ACC112 (cell line): ENCODE data around the gene DLEC1.

ENCODE experiments used
- H2AFZ ChIP-seq: fragments of 200-600 bp; sonication (generic); one replicate; pipeline ENCODE4 v1.6.0; 2017; ENCODE audit warnings: antibody characterized with exemption, low read length; ENCODE audit not compliant: unreplicated experiment
- H3K27ac ChIP-seq: fragments of 200-600 bp; sonication (generic); 2 replicates; pipeline ENCODE4 v1.5.1; 2014; ENCODE audit warnings: low read depth, mild to moderate bottlenecking, antibody characterized with exemption, low read length, moderate library complexity
- H3K27me3 ChIP-seq: fragments of 200-600 bp; sonication (generic); 2 replicates; pipeline ENCODE4 v1.6.1; 2014; ENCODE audit warnings: mild to moderate bottlenecking, antibody characterized with exemption, low read length, moderate library complexity, mixed read lengths; ENCODE audit not compliant: insufficient read depth
- H3K36me3 ChIP-seq: fragments of 200-600 bp; sonication (generic); 2 replicates; pipeline ENCODE4 v1.6.1; 2016; ENCODE audit warnings: mild to moderate bottlenecking, antibody characterized with exemption, low read length, moderate library complexity, mixed read lengths; ENCODE audit not compliant: insufficient read depth
- H3K4me1 ChIP-seq: fragments of 200-600 bp; sonication (generic); one replicate; pipeline ENCODE4 v1.6.1; 2016; ENCODE audit warnings: low read length, mixed read lengths; ENCODE audit not compliant: insufficient read depth, unreplicated experiment, control insufficient read depth
- H3K4me3 ChIP-seq: fragments of 200-600 bp; sonication (generic); 2 replicates; pipeline ENCODE4 v1.5.1; 2014; ENCODE audit warnings: mild to moderate bottlenecking, low read depth, low read length
- H3K79me2 ChIP-seq: fragments of 200-600 bp; sonication (generic); one replicate; pipeline ENCODE4 v1.6.0; 2016; ENCODE audit warnings: low read length; ENCODE audit not compliant: control insufficient read depth, unreplicated experiment, insufficient read depth

DLEC1 gene

DNA sequence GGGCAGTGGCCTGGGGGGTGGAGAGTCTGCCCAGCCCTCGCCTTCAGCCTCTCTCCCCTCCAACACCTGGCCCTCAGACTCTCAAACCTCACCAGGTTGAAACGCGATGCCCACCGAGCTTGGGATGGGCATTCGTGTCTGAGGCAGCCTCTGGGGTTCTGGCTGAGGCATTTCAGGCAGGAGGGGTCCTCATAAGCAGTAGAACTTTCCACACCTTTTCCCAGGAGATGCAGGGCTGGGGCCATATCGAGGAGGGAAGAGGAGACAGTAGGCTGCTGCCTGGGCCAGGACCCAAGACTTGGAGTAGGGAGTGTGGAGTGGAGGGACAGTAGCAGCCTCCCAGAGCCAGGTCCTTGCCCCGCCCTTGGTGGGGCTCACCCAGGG is 73.4 kb downstream of the DLEC1 start:
- Histone ChIP-seq H3K27ac (no peak overlapping the region), H3K79me2 (no peaks in the 10 kb centered on the region), H3K4me1 (no peaks in the 10 kb centered on the region), H3K4me3 (no peak overlapping the region), H3K27me3 (0 out of 2 replicates have a peak, but pooled peaks cover 2% of the 10 kb centered on the region), H3K36me3 (no peaks in the 10 kb centered on the region), H2AFZ (no peak overlapping the region)

DNA sequence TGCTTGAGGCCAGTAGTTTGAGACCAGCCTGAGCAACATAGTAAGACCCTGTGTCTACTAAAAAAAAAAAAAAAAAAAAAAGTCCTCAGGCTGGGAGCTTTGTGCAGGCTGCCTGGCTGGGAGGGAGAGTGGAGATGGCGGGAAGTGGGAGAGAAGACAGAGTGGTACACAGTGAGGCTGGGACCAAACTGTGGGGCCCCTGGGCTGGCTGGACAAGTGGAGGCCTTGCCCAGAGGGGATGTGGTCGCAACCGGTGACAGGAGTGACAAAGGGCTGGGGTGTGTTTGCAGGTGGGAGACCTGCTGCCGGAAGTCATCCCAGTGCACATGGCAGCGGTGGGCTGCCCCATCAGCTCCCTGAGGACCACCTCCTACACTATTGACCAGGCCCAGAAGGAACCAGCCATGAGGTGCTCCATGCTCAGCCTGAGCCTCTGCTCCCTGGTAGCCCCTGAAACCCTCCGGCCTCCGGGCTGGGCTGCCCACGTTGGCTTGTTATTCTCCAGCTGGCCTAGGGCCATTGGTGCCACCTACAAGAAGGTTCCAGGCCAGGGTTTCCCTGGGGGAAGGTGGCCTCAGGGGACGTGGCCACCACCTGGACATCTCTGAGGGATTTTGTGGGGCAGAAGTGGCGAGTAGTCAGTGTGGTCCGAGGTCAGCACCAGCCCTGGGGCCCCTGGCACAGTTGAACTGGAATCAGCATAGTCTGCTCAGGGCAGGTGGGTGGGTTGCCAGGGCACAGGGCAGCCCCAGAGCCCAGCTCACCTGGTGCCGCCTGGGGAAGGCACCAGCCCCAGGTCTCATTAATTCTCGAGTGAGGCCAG is 75.3 kb downstream of the DLEC1 start:
- no peaks in the 10 kb centered on the region for H3K36me3 ChIP-seq
- H3K27ac ChIP-seq, result no peak overlapping the region
- H3K27me3 ChIP-seq, result 0 out of 2 replicates have a peak, but pooled peaks cover 2% of the 10 kb centered on the region
- H2AFZ ChIP-seq, result no peak overlapping the region
- H3K4me3 ChIP-seq, result no peak overlapping the region
- no peaks in the 10 kb centered on the region for H3K4me1 ChIP-seq
- no peaks in the 10 kb centered on the region for H3K79me2 ChIP-seq

DNA sequence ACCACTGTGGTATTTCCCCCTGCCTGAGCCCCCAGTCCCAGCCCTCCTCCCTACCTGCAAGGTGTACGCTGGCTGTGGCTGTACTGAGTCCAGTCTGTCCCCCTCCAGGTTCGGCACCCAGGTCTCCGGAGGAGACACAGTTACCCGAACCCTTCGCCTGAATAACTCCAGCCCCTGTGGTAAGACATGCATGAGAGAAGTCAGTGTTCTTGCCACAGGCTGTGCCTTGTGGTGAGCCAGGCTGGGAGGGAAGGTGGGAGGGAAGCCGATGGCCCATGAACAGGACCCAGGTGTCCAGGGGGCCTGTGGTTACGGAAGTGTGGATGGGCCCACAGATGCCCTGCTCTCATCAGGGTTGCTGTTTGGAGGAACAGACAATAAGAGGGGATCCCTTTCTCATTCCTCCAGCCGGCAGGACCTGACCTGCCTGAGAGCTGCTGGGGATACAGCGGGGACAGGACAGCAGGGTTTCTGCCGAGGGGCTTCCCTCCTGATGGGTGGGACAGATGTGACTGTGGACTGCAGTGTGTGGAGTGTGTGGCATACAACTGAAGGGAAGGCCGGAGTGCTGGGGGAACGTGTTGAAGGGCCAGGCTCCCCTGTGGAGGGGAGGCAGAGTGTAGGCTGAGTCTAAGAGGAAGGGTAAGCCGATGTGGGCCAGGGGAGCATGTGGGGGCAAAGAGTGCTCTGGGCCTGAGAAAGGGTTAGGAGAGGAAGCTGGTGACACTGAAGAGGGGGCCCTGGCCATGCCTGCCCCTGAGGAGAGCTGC is 76.1 kb downstream of the DLEC1 start:
- H2AFZ ChIP-seq, result no peak overlapping the region
- H3K36me3 ChIP-seq, result no peaks in the 10 kb centered on the region
- no peak overlapping the region for H3K27ac ChIP-seq
- H3K27me3 ChIP-seq, result 0 out of 2 replicates have a peak, but pooled peaks cover 2% of the 10 kb centered on the region
- no peaks in the 10 kb centered on the region for H3K4me1 ChIP-seq
- no peaks in the 10 kb centered on the region for H3K79me2 ChIP-seq
- H3K4me3 ChIP-seq, result no peak overlapping the region

DNA sequence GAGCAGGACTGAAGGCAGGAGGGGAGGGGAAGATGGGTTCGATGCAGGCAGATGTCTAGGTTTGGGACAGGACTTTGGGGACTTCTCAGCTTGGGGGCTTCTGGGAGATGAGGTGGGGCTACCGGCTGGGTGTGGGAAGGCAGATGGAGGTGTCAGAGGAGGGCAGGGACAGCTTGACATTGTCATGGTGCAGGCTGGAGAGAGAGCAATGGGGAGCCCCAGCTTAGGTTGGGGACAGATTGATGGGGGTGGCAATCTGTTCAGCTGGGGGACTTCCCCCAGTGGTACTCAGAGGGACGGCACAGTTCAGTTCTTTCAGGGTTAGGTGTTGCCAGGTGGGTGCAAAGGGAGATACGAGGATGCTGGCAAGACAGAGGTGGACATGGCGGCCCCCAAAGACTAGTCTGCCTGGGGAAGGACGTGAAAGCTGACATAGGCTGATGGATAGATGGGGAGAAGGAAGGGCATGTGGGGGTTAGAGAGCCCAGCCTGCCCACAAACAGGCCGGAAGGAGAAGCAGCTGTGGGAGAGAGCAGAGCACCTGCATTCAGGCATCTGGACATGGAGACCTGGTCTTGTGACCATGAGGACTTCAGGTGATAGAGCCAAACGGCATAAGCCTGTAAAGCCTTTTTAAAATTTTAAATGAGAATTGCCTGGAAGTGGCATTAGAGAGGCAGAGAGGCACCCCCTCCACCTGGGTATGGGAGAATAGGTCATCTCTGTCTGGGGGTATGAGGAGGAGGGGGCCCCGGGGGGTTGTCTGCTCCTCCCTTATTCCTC is 76.8 kb downstream of the DLEC1 start:
- Histone ChIP-seq H3K4me3 (no peak overlapping the region), H3K36me3 (no peaks in the 10 kb centered on the region), H2AFZ (no peak overlapping the region), H3K79me2 (no peaks in the 10 kb centered on the region), H3K27ac (no peak overlapping the region), H3K4me1 (no peaks in the 10 kb centered on the region), H3K27me3 (0 out of 2 replicates have a peak, but pooled peaks cover 2% of the 10 kb centered on the region)

DNA sequence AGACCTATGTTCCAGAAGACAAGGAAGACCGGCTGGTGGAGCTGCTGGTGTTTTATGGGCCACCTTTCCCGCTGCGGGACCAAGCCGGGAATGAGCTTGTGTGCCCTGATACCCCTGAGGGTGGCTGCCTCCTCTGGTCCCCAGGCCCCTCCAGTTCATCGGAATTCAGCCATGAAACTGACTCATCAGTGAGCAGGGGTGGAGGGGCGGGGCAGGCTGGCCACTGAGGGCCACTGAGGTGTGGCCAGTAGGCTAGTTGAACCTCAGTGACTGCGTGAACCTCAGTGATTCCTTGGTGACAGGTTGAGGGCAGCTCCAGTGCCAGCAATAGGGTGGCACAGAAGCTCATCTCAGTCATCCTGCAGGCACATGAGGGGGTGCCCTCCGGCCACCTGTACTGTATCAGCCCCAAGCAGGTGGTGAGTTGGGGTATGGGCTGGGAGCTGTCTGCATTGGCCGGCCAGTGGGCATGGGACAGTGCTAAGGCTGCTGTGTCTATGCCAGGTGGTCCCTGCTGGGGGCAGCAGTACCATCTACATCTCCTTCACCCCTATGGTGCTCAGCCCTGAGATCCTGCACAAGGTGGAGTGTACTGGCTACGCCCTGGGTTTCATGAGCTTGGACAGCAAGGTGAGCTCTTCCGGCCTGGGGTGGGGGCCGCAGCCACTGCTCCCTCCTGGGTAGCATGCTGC is 77.6 kb downstream of the DLEC1 start:
- Histone ChIP-seq H2AFZ (no peak overlapping the region), H3K36me3 (no peaks in the 10 kb centered on the region), H3K4me1 (no peaks in the 10 kb centered on the region), H3K79me2 (no peaks in the 10 kb centered on the region), H3K27me3 (0 out of 2 replicates have a peak, but pooled peaks cover 2% of the 10 kb centered on the region), H3K27ac (no peak overlapping the region), H3K4me3 (no peak overlapping the region)

DNA sequence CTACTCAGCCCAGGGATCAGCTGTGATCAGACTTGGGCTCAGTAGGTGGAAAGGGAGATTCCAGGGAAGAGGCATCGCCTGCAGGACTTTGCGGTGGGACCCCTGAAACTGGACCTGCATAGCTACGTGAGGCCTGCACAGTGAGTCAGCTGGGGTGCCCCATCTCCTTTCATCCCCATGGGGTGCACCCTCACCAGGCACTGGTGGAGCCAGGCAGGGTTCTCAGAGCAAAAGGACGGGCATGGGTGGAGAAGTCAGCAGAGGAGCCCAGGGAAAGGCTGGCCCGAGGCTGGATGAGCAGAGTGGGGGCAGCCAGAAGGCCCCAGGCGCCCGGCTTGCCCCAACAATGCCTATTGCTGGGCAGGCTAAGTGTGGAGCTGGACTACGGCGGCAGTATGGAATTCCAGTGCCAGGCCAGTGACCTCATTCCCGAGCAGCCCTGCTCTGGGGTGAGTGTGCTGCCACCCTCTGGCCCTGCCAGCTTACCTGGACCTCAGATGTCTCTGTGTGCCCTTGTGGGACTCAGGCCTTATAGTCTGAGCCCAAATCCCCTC is 78.2 kb downstream of the DLEC1 start:
- Histone ChIP-seq H3K27me3 (0 out of 2 replicates have a peak, but pooled peaks cover 2% of the 10 kb centered on the region), H3K79me2 (no peaks in the 10 kb centered on the region), H3K4me1 (no peaks in the 10 kb centered on the region), H2AFZ (no peak overlapping the region), H3K4me3 (no peak overlapping the region), H3K27ac (no peak overlapping the region), H3K36me3 (no peaks in the 10 kb centered on the region)

DNA sequence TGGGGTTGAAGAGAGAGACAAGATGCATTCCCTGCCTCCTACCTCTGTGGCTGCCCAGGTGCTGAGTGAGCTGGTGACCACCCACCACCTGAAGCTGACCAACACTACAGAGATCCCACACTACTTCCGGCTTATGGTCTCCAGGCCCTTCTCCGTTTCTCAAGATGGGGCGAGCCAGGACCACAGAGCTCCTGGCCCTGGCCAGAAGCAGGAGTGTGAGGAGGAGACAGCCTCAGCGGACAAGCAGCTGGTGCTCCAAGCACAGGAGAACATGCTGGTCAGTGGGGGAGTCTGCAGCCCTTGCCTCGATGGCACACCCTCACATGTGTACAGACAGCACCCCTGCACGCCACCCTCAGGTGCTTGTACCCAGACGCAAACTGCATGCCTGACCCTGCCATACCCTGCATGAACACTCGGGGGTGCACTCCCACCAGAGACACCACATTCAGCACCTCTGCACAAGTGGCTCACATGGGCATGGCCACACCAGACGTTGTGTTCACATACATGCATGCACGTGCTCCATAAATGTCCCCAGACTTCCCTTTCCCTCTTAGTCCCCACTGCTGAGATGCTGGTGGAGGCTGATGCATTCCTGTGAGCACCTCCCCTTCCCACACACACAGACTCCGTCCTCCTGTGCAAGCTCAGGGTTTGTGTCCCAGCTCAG is 78.9 kb downstream of the DLEC1 start:
- Histone ChIP-seq H3K79me2 (no peaks in the 10 kb centered on the region), H3K27ac (no peak overlapping the region), H2AFZ (no peak overlapping the region), H3K36me3 (peaks cover 4% of the 10 kb centered on the region; the same call in 1 of the 2 replicates), H3K4me3 (no peak overlapping the region), H3K27me3 (0 out of 2 replicates have a peak, but pooled peaks cover 2% of the 10 kb centered on the region), H3K4me1 (no peaks in the 10 kb centered on the region)

DNA sequence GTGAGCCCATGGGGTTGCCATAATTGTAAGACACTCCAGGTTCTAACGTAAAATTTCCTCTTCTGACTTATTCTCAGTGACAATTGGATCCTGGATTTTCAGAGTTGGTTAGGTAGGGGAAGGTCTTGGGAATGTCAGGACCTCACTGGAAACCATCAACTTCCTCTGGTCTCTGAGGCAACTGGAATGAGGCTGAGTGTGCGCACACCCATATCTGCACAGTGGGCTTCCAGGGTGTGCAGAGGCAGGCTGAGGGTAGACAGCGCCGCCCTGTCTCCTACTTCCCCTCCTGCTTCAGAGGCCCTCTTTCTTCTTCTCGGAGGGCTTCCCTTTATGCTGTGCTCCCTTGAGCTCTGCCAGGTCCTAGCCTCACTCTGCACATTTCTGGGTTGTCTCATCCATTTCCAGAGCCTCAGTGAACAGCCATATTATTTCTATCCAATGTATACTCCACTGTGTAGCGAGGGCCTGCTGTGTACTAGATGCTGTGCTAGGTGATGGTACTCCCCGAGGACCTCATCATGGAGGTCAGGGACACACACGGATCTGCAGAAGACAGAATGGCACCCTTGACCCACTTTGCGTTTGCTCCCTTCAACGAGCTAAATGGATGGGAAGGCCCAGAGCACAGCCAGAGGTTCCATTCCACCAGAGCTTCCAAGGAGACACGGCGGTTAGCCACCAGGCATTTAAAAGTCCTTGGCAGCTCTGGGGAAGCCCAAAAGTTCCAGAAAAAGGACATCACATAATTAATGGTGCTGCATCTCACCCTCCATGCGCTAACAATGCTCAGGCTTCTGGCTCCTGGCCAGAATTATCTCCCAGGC is 79.6 kb downstream of the DLEC1 start:
- H3K36me3 ChIP-seq, result peaks cover 4% of the 10 kb centered on the region; the same call in 1 of the 2 replicates
- no peak overlapping the region for H3K4me3 ChIP-seq
- H2AFZ ChIP-seq, result no peak overlapping the region
- no peaks in the 10 kb centered on the region for H3K4me1 ChIP-seq
- no peaks in the 10 kb centered on the region for H3K79me2 ChIP-seq
- no peak overlapping the region for H3K27ac ChIP-seq
- 0 out of 2 replicates have a peak, but pooled peaks cover 2% of the 10 kb centered on the region for H3K27me3 ChIP-seq

DNA sequence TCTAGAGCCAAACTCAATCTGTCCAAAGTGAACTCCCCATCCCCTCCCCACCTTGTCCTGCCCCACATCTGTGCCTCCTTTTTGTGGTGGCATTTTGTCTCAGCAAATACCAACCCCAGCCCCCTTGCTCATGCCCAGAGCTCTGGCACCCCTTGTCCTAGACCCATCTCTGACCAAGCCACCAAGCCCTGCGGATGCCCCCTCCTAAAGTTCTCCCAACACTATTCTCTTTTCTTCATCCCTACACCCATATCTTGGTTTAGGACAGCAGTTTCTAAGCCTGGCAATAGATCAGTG is 80.2 kb downstream of the DLEC1 start:
- no peak overlapping the region for H3K4me3 ChIP-seq
- 0 out of 2 replicates have a peak, but pooled peaks cover 2% of the 10 kb centered on the region for H3K27me3 ChIP-seq
- H3K36me3 ChIP-seq, result peaks cover 4% of the 10 kb centered on the region; the same call in 1 of the 2 replicates
- no peaks in the 10 kb centered on the region for H3K79me2 ChIP-seq
- no peak overlapping the region for H2AFZ ChIP-seq
- H3K4me1 ChIP-seq, result no peaks in the 10 kb centered on the region
- no peak overlapping the region for H3K27ac ChIP-seq
